Stimulated activated CD4-positive, alpha-beta T cell treated with anti-CD3 and anti-CD28 coated beads, TNF-alpha, amount 100 ng/mL, for 4 hours (primary cell): ENCODE measurements around the gene FAM111A.

Source experiments
- DNase-seq, 3 experiments: peaks; one replicate each; pipeline ENCODE4 v3.0.0-alpha.2; 2020; ENCODE audit warnings: low read depth in 3 of 3

Gene FAM111A

GRCh38 chr11:59141673-59142460, 789 bp upstream of the FAM111A start:
- DNase-seq, result no peak

- no peak for DNase-seq
Measured at GRCh38 chr11:59144096-59144495, 1.4 kb downstream of the FAM111A start.

GRCh38 chr11:59144579-59145345, 2.1 kb downstream of the FAM111A start:
- peak; percentile 26 to 37 (median 32) for DNase-seq

GRCh38 chr11:59145534-59145933, 2.9 kb downstream of the FAM111A start:
- DNase-seq, result no peak

GRCh38 chr11:59151761-59152160, 9.1 kb downstream of the FAM111A start:
- DNase-seq, result no peak

GRCh38 chr11:59152312-59152951, 9.8 kb downstream of the FAM111A start:
- DNase-seq, result no peak

- DNase-seq, result no peak
Measured at GRCh38 chr11:59154610-59155009, 12.0 kb downstream of the FAM111A start.

GRCh38 chr11:59157433-59157832, 14.8 kb downstream of the FAM111A start:
- DNase-seq, result no peak

GRCh38 chr11:59158206-59159068, 15.8 kb downstream of the FAM111A start:
- peak in 1 of 3 experiments; percentile 44 for DNase-seq

GRCh38 chr11:59164028-59164427, 21.4 kb downstream of the FAM111A start:
- DNase-seq, result no peak

GRCh38 chr11:59171508-59172322, 29.1 kb downstream of the FAM111A start, which contains the start of gene DTX4:
TSS of gene DTX4 (plus strand) at chr11:59172132. CDS start at chr11:59172596, 464 bp downstream.
- DNase-seq, result peak; percentile 75 to 81 (median 81)

- DNase-seq, result no peak
Measured at GRCh38 chr11:59172345-59173079, 29.9 kb downstream of the FAM111A start.

GRCh38 chr11:59173080-59173963, 30.7 kb downstream of the FAM111A start:
- peak in 1 of 3 experiments; percentile 14 for DNase-seq

GRCh38 chr11:59173964-59174663, 31.5 kb downstream of the FAM111A start:
- DNase-seq, result no peak

- DNase-seq, result no peak
Measured at GRCh38 chr11:59174664-59175033, 32.0 kb downstream of the FAM111A start.

GRCh38 chr11:59175091-59175501, 32.4 kb downstream of the FAM111A start:
- no peak for DNase-seq

- no peak for DNase-seq
Measured at GRCh38 chr11:59176330-59176729, 33.7 kb downstream of the FAM111A start.

GRCh38 chr11:59178402-59178801, 35.7 kb downstream of the FAM111A start:
- no peak for DNase-seq
